GM21447 (cell line): ENCODE measurements around the gene NPL.

ENCODE experiments used
- ATAC-seq: cut with Tn5 transposase; IDR thresholded peaks from one replicate; pipeline ENCODE4 v1.9.1; 2021; ENCODE audit not compliant: unreplicated experiment

NPL gene

DNA sequence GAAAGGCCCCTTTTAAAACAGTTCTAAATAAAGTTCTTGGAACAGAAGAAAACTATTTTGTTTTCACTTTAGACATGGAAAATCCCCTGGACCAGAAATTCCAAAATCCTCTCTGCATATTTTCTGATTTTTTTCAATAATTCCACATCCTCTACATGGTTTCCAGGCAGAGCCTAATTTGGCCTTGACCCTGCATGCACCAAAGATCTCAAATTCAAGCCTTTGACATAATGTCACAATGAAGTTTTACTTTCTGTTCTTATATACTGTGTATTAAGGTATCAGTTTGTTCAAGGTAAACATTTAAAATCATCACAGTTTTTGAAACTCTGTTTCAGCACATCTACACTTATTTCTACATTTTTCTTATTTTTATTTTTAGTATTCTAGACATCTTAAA, 12.2 kb upstream of the NPL start:
- ATAC-seq, result no peak

DNA sequence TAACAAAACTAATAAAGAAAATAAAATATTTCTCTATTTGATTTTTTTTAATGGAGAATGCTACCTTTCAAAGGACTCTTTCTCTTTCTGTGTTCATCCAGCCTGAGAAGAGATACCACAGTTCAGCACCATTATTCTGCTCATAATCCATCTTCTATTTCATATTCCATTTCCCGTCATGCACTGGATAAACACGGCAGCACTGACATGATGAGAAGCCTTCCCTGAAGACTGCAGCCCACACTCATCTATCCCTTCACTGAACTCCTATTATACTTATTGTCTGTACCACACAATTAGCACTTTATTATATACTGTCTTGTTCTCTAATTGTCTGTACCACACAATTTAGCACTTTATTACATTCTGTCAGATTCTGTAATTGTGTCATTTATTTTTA, 10.7 kb upstream of the NPL start:
- no peak for ATAC-seq

DNA sequence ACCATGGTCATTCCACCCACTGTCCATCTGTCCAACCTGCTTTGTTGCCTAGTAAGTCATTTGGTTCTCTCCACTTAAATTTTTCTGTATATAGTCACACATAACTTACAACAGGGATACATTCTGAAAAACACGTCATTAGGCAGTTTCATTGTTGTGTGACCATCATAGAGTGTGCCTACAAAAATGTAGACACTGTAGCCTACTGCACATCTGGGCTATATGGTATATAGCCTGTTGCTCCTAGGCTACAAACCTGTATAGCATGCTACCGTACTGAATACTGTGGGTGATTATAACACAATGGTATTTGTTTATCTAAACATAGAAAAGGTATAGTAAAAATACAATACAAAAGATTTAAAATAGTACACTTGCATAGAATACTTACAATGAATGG, 10.0 kb upstream of the NPL start:
- no peak for ATAC-seq

DNA sequence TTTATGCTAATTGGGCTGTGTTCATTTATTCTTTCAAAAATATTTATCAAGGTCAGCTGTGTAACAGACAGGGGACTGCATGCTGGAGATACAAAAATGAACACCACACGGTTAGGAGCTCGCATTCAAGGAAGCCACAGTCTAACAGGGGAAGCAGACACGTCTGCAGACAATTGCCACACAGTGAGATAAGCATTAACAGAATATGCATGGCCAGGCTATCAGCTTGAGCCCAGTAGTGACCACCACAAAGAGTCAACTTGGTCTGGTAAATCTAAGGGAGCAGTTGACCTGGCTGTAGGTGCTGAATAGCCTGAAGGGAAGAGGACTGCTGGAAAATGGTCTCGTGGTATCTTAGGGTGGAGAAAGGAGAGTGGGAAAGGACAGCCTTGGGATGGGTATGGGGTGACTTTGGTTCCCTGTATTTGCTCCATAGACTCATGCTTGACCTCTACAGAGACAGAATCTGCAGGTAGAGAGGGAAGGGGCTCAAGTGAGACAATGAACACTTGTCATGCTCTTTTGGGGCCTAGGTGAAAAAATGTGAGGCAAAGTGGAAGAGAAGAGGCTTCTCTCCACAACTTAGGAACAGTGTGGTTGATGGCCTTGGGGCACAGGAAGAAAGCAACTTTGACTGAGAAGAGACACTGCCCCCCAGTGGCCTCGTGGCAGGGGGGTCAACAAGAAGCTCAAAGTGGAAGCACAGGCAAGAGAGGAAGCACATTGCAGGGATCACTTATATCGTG, 7.6 kb upstream of the NPL start:
- no peak for ATAC-seq

DNA sequence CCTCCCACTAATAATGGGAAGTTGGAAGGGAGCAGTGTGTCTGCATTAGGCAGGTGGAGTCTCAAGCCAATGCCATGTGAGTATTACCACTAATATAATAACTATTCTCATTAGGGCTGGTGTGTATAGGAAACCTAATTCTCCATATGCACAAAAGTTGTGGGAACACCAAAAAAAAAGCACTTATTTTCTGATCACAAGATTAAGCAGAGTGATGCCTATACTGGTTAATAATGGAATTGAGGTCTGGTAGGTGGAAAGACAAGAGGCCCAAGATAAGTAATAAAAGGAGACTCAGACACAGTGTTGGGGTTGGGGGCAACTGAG, 7.0 kb upstream of the NPL start:
- no peak for ATAC-seq

DNA sequence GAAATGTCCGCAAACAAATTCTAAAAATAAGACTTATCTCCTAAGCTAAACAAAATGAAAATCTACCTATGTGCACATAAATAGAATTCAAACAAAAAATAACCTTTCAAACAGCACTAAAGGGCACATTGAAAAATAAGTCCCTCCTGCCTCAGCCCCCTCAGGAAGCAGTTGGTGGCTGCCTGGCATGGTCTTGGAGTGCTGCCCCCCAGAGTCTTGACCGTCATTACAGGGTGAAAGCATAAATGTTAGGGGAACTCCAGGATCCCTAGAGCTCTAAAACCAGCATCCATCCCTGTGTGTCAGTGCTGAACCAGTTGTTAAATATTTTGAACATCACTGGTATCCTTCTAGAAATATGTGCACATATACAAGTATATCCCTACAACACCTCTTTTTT, 6.5 kb upstream of the NPL start:
- no peak for ATAC-seq

DNA sequence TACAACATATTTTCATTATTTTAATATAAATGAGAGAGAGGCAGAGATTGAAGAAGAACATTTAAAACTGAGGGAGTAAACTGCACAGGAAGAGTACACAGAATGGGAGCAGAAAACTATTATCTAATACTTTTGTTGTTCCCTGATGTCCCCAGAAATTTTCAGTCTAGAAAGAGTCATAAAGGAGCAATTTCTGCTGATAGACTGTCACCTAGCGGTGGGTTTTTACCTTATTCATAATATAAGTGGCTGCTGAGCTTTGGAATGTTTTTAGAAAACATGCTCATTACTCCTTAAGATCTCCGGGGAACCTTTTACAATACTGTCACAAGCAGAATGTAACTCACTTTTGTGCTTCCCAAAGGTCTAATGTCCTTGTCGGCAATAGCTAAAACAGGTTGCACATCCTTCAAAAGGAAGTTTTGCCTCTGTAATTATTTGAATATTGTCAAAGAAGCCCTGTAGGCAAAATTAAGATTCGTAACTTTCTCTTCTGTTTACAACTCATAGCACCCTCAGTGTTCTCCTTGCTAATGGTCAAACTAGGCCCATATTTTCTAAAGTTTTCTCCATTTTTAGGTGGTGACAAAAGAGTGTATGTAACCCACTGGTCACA, 4.9 kb upstream of the NPL start:
- no peak for ATAC-seq

DNA sequence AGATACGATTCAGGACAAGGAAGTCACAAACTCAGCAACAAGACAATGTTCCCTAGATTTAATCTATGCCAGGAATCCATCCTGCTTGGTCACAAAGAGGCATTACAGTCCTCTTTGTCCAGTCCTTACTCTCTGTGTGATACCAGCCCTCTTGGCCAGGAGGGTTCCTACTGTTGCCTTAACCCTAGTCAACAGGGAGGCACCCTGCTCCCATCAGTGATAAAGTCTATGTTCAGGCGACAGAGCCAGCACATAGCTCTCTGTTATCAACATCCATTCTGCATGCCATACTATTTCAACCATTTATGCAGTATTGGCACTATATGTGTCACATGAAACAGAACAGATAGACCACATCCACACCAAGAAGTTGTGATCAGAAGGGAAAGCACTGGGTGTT, 4.4 kb upstream of the NPL start:
- no peak for ATAC-seq

DNA sequence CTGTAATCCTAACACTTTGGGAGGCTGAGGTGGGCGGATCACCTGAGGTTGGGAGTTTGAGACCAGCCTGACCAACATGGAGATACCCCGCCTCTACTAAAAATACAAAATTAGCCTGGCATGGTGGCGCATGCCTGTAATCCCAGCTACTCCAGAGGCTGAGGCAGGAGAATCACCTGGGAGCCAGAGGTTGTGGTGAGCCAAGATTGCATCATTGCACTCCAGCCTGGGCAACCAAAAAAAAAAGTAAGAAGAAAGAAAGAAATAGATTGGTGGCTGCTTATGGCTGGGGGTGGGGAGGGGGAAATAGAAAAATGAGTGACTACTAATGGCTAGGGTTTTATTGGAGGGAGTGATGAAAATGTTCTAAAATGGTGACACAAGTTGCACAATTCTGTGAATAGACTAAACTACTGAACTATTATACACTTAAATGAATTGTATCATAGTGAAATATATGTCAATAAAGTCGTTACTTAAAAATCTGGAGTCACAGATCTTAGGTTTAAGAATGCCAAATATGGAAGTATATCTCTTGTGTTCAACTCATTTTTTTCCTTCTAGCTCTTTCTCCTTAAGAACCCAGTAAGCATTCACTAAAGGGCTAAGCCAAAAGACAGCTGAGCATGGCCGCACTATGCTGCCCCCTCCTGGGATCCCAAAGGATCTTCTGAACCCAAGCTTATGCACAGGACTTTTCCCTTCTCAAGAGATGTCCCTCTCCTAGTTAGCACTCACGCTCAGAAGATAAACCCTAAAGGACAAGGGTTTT, 3.2 kb upstream of the NPL start:
- ATAC-seq, result no peak

DNA sequence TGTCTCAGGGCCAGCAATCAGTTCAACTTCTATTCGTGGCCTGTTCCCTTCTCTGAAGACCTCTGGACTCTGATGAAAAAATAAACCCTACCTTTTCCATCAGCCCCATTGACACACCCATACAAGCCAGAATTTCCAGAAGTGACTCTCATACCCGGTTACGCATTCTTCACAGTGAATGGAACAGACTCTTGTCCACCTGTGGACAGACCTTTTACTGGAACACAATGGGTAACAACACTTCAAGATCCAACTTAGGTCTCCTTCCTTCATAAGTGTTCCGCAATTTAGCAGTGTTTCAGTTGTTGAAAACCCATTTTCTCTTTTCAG, 2.6 kb upstream of the NPL start:
- no peak for ATAC-seq

DNA sequence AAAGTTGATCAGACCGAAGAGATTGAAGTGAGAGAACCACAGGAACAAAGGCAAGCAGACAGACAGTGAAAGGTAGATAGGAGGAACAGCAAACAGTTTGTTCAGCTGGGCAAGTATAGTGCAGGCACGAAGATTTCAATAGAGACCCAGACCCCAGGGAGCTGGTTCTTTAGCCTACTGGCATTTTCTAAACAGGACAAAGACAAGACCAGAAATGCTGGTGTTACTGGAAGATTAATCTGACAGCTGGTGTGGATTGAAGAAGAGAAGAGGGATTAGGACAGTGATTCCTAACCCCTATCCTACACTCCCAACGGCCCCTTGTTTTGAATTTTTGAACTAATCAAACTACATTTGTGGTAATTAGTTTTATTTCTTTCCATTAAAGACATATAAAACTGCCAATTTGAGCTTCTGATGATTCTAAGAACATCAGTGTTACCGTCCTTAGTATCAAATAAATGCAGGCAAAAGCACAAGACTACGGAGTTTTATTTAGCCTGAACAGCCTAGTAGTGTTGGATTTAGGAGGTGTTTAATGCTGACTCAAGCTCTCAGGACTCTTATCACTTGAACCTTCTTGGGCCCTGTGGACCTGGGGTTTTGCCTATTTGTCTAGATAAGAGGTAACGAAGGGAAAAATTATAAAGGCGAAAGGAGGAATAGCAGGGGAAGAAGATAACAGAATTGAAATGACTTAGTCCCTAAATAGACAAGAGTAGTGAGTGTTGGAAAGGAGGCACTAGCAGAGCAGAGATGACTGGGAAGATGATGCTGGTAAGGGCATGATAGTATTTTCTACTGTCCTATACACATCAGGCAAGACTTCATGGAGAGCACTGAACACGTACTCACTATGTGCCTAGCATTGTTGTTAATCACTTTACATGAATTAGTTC, 2.0 kb downstream of the NPL start:
- no peak for ATAC-seq

DNA sequence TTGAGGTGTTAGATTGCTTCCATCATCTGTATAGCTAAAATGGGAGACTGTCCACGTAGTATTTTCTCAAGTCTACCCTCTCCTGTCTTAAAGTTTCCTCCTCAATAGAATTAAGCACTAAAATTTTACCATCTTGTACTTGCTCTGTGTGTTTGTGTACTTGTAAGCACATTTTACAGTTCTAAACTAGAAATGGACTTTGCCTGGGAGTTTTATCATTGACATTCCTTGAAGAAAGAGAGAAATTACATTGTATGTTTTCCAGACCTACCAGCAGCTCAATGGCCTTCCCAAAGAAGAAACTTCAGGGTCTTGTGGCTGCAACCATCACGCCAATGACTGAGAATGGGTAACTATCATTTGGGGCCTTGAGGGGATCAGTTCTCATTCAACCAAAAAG, 4.5 kb downstream of the NPL start:
- no peak for ATAC-seq

DNA sequence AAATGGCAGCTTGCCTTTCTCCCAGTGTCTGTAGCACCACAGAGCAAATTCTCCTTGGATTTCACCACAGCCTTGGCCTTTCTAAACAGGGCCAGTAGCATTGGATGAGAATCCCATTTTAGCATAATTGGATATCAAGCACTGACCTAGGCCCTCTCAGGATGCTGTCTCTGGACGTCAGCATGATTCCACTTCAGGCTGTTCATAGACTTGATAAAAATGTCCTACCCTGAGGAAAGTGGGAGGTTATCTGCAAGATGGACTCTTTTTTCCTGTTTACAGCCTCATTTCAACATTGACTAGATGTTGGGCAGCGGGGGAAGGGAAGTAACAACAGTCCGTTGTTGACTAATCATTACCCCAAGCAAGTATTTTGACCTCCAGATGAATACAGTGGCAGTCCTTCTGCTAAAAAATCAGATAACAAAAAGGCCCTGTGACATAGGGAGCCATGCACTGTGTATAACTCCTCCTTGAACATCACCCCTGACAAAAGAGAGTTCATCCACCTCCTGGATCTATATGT, 5.2 kb downstream of the NPL start:
- no peak for ATAC-seq

DNA sequence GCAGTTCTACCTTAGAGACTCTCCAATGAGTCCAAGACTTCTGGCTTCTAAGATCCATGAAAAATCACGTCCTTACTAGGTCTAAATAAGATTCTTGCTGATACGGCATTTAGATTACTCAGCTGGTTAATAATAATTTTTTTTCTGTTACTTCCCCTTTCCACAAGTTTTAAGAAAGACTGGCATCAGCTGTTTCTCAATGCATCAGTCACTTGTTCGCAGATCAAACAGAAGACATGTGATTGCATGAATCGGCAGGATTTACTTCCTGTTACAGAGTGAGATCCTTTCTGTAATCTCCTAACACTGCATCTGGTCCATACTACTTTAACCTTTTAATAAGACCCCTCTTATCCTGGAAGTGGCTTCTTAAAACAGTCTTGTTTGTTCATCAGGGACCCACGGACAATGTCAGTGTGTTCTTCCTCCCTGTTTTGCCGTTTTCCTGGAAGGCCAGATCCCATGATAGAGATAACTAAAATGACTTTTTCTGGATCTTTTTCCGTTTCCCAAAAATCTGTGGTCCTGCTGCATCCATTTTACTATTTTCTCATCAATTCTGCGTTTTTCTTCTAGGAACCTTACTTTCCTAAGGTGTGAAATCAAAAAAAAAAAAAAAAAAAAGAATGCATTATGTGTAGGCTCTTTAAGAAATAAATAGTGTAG, 6.1 kb downstream of the NPL start:
- ATAC-seq, result no peak

DNA sequence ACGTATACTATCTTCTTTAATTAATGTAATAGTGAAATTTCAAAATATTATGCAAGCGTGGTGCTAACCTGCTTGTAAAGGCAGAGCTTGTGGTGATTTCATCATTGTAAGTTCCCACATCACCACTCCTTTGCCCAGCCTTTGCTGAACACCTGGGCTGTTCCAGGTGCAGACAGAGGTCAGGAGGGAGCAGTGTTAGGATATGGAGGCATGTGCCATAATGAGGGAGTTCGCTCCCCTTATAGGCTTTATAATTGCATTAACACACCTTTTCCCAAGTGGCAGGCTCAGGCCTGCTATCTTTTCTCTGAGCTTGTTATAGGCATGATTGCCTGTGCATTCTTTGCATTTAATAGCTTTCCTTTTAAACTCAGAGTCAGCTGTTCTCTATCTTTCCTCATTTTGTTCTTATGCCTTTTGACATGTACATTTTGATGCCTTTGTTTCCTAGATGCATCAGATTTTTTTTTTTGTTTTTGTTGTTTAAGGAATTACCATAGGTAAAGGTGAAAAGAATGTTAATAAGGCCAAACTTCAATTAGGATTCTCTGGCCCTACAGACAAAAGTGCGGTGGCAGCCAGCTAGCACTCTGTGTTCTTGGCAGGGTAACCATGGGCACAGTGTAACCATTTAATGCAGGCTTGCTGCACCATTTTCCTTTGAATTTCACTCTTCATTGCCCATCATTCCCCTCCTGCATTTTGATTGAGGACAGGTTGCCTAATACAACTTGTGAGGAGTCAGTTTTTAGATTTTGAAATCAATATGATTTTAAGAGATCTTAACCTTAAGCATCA, 12.6 kb downstream of the NPL start:
- no peak for ATAC-seq

DNA sequence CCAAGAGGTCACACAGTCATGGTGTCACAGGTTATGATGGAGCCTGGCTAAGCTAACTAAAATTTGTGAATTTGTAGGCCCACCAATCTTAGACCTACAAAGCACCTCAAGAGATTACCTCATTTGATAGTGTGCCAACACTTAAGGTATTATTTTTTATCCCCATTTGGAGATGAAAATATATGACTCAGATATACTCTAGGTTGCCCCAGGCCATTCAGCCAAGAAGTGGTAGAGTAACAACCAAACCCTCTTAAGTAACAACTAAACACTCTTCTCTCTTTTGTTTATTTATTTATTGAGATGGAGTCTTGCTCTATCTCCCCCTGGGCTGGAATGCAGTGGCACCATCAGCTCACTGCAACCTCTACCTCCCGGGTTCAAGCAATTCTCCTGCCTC, 14.3 kb downstream of the NPL start:
- ATAC-seq, result no peak

DNA sequence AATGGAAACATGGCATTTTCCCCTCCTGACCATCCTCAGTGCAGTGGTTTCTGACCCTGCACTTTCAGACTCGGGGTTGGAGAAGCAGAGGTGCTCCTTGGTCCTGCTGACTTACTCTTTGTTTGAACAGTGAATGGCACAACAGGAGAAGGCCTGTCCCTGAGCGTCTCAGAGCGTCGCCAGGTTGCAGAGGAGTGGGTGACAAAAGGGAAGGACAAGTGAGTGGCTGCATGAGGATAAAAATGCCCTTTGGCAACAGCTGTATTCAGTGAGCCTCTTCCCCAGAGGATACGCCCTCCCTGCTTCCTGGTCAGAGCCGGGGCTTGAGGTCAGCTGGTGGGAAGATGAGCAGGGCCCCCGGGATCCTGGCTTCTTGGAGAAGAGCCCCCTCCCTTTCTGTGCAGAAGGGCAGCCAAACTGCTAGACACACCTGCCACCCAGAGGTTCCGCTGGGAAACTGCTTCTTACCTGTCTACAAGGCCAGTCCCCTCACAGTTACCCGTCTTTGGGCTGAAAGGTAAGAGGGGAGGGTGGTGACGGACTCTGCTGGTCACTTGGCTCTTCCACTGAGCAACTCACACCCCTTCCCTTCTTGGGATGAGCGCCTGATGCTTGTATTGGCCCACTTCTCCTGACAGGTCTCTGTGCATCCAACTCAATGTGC, 16.6 kb downstream of the NPL start:
- ATAC-seq, result no peak

DNA sequence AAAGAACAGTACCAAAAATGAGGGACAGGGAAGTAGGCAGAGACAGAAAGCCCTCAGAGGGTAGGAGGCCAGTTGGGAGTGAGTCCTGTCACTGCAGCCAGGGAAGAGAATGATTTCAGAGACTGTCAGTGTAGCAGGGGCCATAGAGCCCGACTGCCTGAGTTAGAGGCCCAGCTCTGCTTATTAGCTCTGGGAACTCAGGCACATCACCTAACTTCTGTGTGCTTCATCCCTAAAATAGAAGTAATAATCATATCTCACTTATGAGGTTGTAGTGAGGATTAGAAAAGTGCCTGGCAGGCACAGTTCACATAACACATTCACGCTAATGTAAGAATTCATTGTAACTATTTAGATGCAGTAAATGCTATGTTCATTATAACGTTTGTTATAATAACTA, 18.3 kb downstream of the NPL start:
- no peak for ATAC-seq

DNA sequence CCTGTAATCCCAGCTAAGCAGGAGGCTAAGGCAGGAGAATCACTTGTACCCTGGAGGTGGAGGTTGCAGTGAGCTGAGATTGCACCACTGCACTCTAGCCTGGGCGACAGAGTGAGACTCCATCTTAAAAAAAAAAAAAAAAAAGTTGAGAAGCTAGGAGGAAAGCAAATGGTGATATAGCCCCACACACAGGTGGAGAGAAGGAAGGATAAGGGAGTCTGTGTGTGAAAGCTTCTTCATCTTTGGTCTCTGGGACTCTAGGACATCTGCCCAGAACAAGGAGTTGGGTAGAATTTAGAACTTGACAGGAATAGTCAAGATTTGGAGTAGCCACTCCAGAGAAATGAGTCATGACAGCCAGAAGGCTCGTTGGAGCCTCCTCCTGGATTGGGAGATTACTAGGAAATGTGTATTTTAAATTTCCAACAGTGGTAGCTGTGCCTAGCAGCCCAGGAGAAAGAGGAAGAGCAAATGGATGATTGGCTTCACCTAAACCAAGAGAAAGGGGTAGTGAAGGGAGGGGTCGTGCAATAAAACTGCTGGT, 19.9 kb downstream of the NPL start:
- no peak for ATAC-seq
